ENCODE results near the gene PSME3.
A peak's percentile ranks its signal among the peaks of the same experiment; 100 is the strongest.

Gene PSME3

DNA sequence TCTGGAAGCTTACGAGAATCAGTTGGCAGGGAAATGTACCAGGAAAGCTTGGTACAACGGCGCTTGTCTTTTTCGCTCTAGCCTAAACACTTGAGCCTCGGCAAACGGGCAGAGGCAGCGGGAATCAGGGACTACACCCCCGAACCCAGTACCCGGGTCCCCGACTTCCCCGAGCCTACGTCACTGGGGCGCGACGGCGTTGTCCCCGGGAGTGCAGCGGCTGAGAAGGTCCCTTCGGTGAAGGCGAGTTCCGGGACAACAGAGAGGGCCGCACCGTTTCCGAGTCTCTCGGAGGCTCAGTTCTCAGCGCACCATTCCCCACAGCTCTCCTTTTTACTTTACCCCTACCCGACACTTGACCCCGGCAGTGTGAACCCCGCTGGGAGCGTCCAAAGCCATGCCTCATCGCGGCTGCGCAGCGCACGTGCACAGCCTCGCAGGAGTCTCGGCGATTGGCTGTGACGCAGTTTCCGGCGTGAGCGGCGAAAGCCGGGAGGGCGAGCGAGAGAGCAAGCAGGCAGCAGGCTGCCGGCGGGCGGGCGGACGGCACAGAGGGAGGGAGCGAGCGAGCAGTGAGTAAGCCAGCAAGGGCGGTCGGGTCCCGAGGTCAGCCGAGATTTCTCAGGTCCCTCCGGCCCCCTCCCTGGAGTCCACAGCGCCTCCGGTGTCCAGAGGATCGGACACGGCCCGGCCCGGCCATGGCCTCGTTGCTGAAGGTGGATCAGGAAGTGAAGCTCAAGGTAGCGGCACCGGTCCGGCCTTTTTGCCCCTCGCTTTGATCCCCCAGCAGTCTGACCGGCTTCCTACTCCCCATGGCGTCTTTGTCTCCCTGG lies at the start of gene PSME3:
Gene PSME3 (plus strand): TSS at position 464 of the 833 bp plus-strand sequence. CDS start 235 bp downstream, at position 699.
- DNase-seq (ENCODE audit: low read depth in 2 of 2) = peak; percentile 83 to 88

DNA sequence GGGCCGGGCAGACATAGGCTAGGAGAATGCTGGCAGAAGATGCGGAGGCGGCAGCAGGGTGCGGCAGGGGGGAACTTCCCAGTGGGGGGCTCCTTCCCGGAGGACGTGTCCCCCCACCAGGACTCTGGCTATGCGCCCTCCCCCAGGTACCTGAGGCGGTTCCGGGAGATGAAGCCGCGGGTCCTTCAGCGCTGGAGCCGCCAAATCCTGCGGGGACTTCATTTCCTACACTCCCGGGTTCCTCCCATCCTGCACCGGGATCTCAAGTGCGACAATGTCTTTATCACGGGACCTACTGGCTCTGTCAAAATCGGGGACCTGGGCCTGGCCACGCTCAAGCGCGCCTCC lies 49.4 kb upstream of the PSME3 start:
- DNase-seq (ENCODE audit: low read depth in 2 of 2) = no peak

- DNase-seq (ENCODE audit: low read depth in 2 of 2) = no peak
These were observed 48.8 kb upstream of the PSME3 start for GRCh38 chr17:42784409-42784808.

- DNase-seq (ENCODE audit: low read depth in 2 of 2) = peak in 1 of 2 donors; percentile 46
These were observed 48.2 kb upstream of the PSME3 start for GRCh38 chr17:42784811-42785592.

DNA sequence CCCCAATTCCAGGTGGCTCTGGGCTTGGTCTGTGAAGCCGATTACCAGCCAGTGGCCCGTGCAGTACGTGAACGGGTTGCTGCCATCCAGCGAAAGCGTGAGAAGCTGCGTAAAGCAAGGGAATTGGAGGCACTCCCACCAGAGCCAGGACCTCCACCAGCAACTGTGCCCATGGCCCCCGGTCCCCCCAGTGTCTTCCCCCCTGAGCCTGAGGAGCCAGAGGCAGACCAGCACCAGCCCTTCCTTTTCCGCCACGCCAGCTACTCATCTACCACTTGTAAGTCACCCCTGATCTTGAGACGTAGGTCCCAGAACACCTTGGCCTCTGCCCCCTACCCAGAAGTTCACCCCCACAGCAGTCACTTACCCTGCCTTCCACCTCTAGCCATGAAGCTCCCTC lies 45.9 kb upstream of the PSME3 start:
- no peak for DNase-seq (ENCODE audit: low read depth in 2 of 2)

DNA sequence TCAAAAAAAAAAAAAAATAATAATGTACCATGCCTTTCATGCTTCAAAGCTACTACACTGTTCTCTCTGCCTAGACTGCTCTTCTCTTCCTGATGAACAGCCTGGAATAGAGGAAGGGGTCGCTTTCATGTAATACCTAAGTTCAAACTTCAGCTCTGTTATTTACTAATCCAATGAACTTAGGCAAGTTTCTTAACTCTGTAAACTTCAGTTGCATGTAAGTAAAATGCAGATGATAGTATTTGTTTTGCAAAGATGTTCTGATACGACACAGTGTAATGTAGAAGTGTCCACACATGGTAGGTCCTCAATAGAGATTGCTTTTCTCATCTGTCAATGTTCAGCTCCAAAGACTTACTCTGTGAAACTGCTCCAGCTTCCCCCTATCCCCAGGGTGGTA lies 41.2 kb upstream of the PSME3 start:
- DNase-seq (ENCODE audit: low read depth in 2 of 2) = no peak

- DNase-seq (ENCODE audit: low read depth in 2 of 2) = no peak
These were observed 40.7 kb upstream of the PSME3 start for GRCh38 chr17:42792545-42792944.

DNA sequence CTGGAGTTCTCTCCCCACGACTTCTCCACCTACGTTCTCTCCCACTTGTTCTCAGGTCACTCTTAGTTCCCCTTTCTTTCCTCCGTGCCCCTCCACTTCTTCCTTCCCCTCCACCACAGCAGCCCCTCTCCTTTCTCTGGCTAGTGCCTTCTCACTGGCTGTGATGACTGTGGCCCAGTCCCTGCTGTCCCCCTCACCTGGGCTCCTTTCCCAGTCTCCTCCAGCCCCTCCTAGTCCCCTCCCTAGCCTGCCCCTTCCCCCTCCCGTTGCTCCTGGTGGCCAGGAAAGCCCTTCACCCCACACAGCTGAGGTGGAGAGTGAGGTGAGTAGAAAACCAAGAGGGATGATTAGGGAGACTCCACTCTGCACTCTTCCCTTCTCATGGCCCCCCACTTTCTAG lies 38.1 kb upstream of the PSME3 start:
- no peak for DNase-seq (ENCODE audit: low read depth in 2 of 2)

DNA sequence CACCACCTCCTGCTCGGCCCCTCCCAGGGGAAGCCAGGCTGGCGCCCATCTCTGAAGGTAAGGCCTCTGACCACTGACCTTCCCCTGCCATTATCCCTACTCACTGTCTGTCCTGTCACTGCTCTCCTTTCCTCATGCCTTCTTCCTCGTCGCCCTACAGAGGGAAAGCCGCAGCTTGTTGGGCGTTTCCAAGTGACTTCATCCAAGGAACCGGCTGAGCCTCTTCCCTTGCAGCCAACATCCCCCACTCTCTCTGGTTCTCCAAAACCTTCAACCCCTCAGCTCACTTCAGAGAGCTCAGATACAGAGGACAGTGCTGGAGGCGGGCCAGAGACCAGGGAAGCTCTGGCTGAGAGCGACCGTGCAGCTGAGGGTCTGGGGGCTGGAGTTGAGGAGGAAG lies 37.7 kb upstream of the PSME3 start:
- DNase-seq (ENCODE audit: low read depth in 2 of 2) = no peak

GRCh38 chr17:42796066-42796758 lies 37.0 kb upstream of the PSME3 start:
- DNase-seq (ENCODE audit: low read depth in 2 of 2) = no peak

DNA sequence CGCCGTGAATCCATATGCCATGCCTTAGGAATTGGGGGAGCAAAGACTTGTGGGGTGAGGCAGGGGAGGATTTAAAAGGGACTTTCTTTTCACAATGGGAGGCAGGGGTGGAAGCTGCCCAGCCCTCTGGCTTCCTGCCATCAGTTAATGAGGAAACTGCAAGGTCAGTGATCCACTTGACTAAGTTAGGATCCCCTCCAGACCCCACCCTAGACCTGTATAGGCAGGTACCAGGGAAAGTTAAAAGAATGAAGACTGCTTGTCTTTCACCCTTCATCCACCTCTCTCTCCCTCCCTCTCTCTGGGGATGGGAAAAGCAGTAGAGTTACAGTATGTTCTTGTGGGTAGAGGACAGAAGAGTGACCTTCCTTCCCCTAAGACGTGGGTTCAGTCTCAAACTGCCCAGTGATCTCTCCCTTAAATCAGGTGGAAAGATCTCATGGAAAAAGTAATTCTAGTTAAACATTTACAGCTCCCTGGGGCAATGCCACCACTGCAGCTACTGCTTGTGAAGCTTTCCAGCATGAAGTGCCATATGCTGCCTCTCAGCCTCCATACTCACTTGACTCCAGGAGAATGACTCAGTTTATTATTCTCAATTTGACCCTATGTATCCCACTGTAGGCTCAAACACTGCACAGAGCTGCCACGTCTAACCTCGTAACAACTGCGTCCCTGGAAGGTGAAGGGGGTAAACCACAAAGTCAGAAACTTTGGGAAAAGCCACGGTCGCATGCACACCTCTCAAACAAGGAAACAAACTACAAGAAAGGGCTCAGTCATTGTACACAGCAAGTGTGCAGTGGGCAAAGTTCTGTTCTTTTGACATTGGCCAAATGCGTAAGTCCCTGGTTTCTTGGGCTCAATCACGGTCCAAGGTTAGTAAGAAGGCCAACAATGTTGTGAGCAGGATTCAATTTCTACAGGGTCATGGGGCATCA lies 35.9 kb upstream of the PSME3 start:
- DNase-seq (ENCODE audit: low read depth in 2 of 2) = no peak

DNA sequence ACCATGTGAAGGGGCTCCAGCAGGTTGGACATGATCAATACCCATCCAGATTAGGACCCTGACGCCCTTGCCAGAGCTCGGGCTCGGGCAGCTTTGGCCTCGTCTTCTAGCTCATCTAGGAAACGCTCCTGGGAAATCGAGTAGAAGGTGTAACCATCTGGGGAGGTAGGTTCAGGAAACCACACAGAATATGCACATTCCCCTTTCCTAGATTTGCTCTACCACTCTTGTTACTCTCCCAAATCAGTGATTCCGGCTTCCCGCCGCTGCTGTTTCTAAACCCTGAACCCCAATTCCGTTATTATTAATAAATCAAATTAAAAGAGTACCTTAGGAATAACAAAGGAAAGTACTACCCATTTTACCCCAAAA lies 35.2 kb upstream of the PSME3 start:
- no peak for DNase-seq (ENCODE audit: low read depth in 2 of 2)

DNA sequence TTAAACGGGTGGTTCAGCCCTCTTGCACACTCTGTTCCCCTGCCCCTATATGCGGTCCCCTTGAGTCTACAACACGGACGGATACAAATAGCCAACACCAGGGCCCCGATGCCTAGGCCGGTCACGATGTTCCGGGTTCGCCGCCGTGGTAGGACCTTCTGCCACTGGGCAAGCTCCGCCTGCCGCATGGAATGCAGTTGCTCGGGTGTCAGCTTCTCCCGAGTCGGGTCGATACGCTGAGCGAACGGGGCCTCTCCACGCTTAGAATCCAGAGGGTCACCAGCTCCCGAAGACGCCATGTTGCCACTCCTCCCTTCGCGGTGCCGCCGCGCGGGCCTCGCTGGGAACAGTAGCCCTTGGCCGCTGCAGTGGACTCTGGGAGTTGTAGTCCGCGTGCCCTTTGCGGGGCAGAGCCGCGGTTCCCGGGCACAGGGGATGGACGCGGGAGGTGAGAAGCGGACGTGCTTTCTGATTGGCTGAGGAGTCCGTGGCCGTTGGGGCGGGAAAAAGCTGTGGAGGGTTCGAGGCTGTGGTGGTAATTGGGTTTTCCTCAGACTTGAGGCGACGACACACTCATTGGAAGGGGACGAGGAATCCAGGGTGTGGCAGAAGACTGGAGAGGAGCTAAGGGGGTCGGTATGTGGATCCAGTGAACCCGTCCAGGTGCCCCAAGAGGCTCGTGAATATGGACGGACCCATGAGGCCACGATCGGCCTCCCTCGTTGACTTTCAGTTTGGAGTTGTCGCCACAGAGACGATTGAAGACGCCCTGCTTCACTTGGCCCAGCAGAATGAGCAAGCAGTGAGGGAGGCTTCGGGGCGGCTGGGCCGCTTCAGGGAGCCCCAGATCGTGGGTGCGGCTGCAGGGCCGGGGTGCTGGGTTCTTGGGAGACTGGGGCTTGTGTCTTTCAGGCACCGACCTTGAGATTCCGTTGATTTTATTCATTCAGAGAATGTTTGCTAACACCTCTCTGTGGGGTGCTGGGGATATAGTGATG lies 34.5 kb upstream of the PSME3 start, which contains the start of the genes CNTD1 and COA3:
Gene CNTD1 (plus strand): TSS at position 479 of the 998 bp plus-strand sequence. CDS start 207 bp downstream, at position 686.
Gene COA3 (minus strand): TSS at position 322 of the 998 bp plus-strand sequence. CDS start 23 bp downstream, at position 299.
- peak; percentile 48 to 69 for DNase-seq (ENCODE audit: low read depth in 2 of 2)

GRCh38 chr17:42803074-42803883 lies 29.9 kb upstream of the PSME3 start:
- DNase-seq (ENCODE audit: low read depth in 2 of 2) = no peak

- no peak for DNase-seq (ENCODE audit: low read depth in 2 of 2)
These were observed 28.3 kb upstream of the PSME3 start for GRCh38 chr17:42804918-42805367.

- DNase-seq (ENCODE audit: low read depth in 2 of 2) = no peak
These were observed 26.9 kb upstream of the PSME3 start for GRCh38 chr17:42806249-42806648.

GRCh38 chr17:42809250-42809649 lies 23.9 kb upstream of the PSME3 start:
- DNase-seq (ENCODE audit: low read depth in 2 of 2) = no peak

DNA sequence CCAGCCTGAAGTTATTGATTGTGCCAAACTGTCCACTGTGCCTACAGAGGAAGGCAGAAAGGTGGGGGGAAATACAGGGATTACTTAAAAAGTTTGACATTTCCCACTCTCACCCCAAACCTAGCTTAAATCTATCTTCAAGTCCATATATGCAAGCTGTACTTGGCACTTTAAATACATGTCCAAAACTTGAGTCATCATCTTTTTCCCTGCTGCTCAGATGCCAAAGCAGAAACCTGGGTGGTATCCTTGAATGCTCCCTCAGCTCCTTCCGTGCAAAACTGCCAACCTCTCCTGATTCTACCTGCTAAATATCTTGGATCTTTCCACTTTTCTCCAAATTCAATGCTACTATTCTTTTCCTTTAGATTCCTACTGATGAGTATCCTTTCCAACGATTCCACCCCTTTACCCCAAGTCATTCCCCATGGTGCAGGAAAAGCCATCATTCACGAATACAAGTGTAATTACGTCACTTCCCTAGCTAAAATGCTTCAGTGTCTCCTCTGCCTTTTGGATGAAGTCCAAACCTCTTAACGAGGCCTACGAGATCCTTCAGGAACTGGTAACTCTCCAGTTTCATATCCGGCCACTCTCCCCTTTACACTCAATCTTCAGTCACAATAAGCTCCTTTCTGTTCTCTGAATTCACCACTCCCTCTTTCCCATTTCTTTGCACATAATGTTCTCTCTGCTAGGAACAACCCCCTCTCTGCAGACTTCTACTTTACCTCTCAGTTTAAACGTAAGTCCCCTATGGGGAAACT lies 18.4 kb upstream of the PSME3 start:
- no peak for DNase-seq (ENCODE audit: low read depth in 2 of 2)
